K562 (cell line): ENCODE measurements around the gene CPN2. TPM values are rescaled to one million over a fixed set of nuclear protein-coding genes. Genes with fewer than 3 reads are reported as not detected.
A peak's percentile ranks its signal among the peaks of the same experiment; 100 is the strongest.

ENCODE experiments used
- ARNT ChIP-seq, 2 experiments: fragments of 450-650 bp; IDR thresholded peaks; 2 replicates each; pipeline ENCODE4 v1.6.1; 2016; ENCODE audit warnings: mild to moderate bottlenecking in 1 of 2
- CBFA2T2 ChIP-seq: fragments of 450-650 bp; conservative IDR thresholded peaks from 2 replicates; pipeline ENCODE4 v1.6.1; 2017; ENCODE audit warnings: mild to moderate bottlenecking
- CCNT2 ChIP-seq: IDR thresholded peaks from 2 replicates; pipeline ENCODE4 v1.6.1; 2011; ENCODE audit warnings: borderline replicate concordance, low read depth, mild to moderate bottlenecking, moderate library complexity, mixed read lengths, low read length; ENCODE audit not compliant: insufficient read length; ENCODE audit errors: extremely low read depth
- FUS ChIP-seq: fragments of 200-400 bp; formaldehyde crosslinking; optimal IDR thresholded peaks from 2 replicates; pipeline ENCODE3; 2017; ENCODE audit warnings: low read depth, low read length
- GABPB1 ChIP-seq: sonication (generic); formaldehyde crosslinking; IDR thresholded peaks from 2 replicates; pipeline ENCODE4 v1.8.0; 2022; ENCODE audit warnings: mild to moderate bottlenecking, missing genetic modification reagents
- HDAC8 ChIP-seq: fragments of 450-650 bp; IDR thresholded peaks from 2 replicates; pipeline ENCODE4 v1.6.1; 2016; ENCODE audit warnings: mild to moderate bottlenecking, missing genetic modification characterization, moderate library complexity, missing compliant biosample characterization
- JUND ChIP-seq, 2 experiments: IDR thresholded peaks; 2 replicates in 1 of 2; 3 replicates in 1 of 2; pipeline ENCODE4 v1.6.1; 2011; ENCODE audit warnings: borderline replicate concordance in 2 of 2, low read depth in 2 of 2, low read length in 2 of 2, improper control_type of control experiment in 1 of 2, missing biosample characterization in 1 of 2, missing genetic modification characterization in 1 of 2, missing genetic modification reagents in 1 of 2
- MECOM ChIP-seq: fragments of 250-450 bp; sonication (Bioruptor Pico); IDR thresholded peaks from 2 replicates; pipeline ENCODE4 v1.8.0; 2022; ENCODE audit warnings: inconsistent platforms
- NFRKB ChIP-seq: fragments of 450-650 bp; IDR thresholded peaks from 2 replicates; pipeline ENCODE4 v1.6.1; 2016; ENCODE audit warnings: low read depth
- NRF1 ChIP-seq, 2 experiments: fragments of 450-650 bp; IDR thresholded peaks in 1 of 2; conservative IDR thresholded peaks in 1 of 2; 2 replicates each; pipeline ENCODE4 v1.6.1; 2014; ENCODE audit warnings: mild to moderate bottlenecking in 2 of 2
- RB1 ChIP-seq: fragments of 450-650 bp; IDR thresholded peaks from 2 replicates; pipeline ENCODE4 v1.6.1; 2017; ENCODE audit warnings: low read depth, mild to moderate bottlenecking
- ZBTB1 ChIP-seq: sonication (generic); formaldehyde crosslinking; IDR thresholded peaks from 2 replicates; pipeline ENCODE4 v1.8.1; 2023; ENCODE audit warnings: missing genetic modification reagents, low read depth, mild to moderate bottlenecking, borderline replicate concordance
- ZBTB7A ChIP-seq: IDR thresholded peaks from 2 replicates; pipeline ENCODE4 v1.6.1; 2011; ENCODE audit warnings: low read depth, mild to moderate bottlenecking, low read length, moderate library complexity, borderline replicate concordance; ENCODE audit not compliant: control insufficient read depth
- polyA plus RNA-seq, 8 experiments: library from polyadenylated mRNA; depleted of rRNA in 4 of 8; stranded (reverse) in 5 of 8; unstranded in 3 of 8; fragments of >200 nt; fragmentation: Nextera tagmentation in 2 of 8; fragmentation: Illumina TruSeq in 1 of 8; extraction: Ambion mirVana in 2 of 8; extraction: Trizol in 1 of 8; gene quantifications; 2 replicates each; pipeline versions ENCODE4 v1.2.1 to v1.2.3, GENCODE V29; 2011 to 2014; ENCODE audit warnings: inconsistent platforms in 1 of 8, missing spikeins in 1 of 8
- total RNA-seq, 7 experiments: library from RNA; depleted of rRNA in 6 of 7; stranded (reverse); fragments of >200 nt in 6 of 7; fragmentation: Illumina TruSeq in 2 of 7; extraction: Trizol in 2 of 7; gene quantifications; 2 replicates each; pipeline versions ENCODE4 v1.2.1 to v1.2.3, GENCODE V29; 2011 to 2021; ENCODE audit warnings: low replicate concordance in 1 of 7
- TF ChIP-seq, protein P1 (sequence below): fragments of 250-450 bp; sonication (Bioruptor Pico); IDR thresholded peaks from 2 replicates; pipeline ENCODE4 v1.9.0; 2021; ENCODE audit warnings: mild to moderate bottlenecking, inconsistent platforms
- TF ChIP-seq, protein P2 (sequence below): fragments of 450-650 bp; IDR thresholded peaks from 2 replicates; pipeline ENCODE4 v1.6.1; 2014; ENCODE audit warnings: low read depth, mild to moderate bottlenecking, moderate library complexity, borderline replicate concordance
- TF ChIP-seq, protein P3 (sequence below): IDR thresholded peaks from 2 replicates; pipeline ENCODE4 v1.6.1; 2011; ENCODE audit warnings: borderline replicate concordance, low read depth, mild to moderate bottlenecking, moderate library complexity, low read length; ENCODE audit not compliant: insufficient read depth, poor library complexity, severe bottlenecking
- TF ChIP-seq, protein P4 (sequence below), 3 experiments: IDR thresholded peaks in 2 of 3; conservative IDR thresholded peaks in 1 of 3; 2 replicates each; pipeline ENCODE4 v1.5.1; 2011 to 2012; ENCODE audit warnings: low read length in 3 of 3, mild to moderate bottlenecking in 3 of 3, control low read depth in 2 of 3, improper control_type of control experiment in 1 of 3, inconsistent platforms in 1 of 3, low read depth in 1 of 3, mixed read lengths in 1 of 3, moderate library complexity in 1 of 3; ENCODE audit not compliant: insufficient read depth in 2 of 3

CPN2 gene
- total and polyA plus RNA-seq, 9 of the 15 experiments (the other 6 are each of a cell fraction or from before 2014, with no cell fraction given) = not detected

DNA sequence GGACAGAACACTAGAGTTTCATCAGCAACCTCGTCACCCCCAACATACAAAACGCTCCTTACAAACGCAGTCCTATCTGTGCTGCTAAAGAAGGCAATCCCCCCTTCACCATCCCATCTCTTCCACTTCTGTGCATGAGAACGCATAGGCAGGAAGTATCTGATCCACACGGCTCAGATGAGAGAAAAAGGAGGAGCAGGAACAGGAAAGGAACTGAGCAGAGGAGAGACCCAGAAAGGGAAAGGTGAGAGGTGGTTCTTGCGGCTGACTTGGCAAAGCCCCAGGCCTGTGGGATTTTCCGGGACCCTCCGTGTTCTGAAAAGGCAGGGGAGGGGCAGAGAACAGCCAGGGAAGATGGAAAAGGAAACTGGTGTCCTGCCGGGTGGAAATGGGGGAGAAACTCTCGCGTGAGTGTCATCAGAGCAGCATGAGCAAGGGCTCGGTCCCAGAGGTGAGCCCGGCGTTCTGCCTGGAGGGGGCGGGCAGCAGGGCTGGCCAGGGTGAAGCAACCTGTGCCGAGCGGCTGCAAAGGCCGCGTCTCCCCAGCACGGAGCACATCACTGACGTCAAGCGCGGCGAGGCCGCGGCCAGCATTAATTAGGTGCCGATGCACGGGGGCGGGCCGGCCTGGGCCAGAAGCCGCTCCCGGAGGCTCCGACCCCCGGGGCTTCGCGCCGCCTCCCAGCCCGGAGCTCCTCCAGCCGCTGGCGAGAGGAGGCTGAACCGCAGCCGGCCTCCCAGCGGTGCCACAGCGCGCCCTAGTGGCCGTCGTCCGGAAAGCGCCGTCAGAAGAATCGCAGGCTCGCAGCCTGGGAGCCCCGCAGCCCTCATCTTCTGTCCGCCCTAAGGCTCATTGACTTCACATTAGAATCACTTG is 35.8 kb downstream of the CPN2 start (continued):
- TF ChIP-seq ZBTB7A (peak; percentile 77; the same call in 1 of the 2 replicates), ARNT (IDR thresholded peaks at IDR 0.05) (no peak; a peak in 1 of 4 replicates), CCNT2 (peak; percentile 84), GABPB1 (peak; percentile 72), RB1 (peak; percentile 89), JUND (IDR thresholded peaks at IDR 0.05; ENCODE audit: borderline replicate concordance, low read depth, low read length) (no peak; the same call in 1 of the 2 replicates), JUND (tag; IDR thresholded peaks at IDR 0.05; ENCODE audit: borderline replicate concordance, low read depth, low read length) (0 out of 3 replicates have a peak, but pooled peaks have one; percentile 8), CBFA2T2 (no peak), HDAC8 (tag) (peak; percentile 67; the same call in 1 of the 2 replicates), NRF1 (conservative IDR thresholded peaks at IDR 0.05 in 1 of 2, IDR thresholded peaks at IDR 0.05 in 1 of 2) (peak; percentile 19 to 42; a peak in 2 of 4 replicates), FUS (peak; percentile 45), ZBTB1 (CRISPR knock-in tag) (0 out of 2 replicates have a peak, but pooled peaks have one; percentile 57), NFRKB (0 out of 2 replicates have a peak, but pooled peaks have one; percentile 52), MECOM (0 out of 2 replicates have a peak, but pooled peaks have one; percentile 6)
- TF ChIP-seq, protein P1, sequence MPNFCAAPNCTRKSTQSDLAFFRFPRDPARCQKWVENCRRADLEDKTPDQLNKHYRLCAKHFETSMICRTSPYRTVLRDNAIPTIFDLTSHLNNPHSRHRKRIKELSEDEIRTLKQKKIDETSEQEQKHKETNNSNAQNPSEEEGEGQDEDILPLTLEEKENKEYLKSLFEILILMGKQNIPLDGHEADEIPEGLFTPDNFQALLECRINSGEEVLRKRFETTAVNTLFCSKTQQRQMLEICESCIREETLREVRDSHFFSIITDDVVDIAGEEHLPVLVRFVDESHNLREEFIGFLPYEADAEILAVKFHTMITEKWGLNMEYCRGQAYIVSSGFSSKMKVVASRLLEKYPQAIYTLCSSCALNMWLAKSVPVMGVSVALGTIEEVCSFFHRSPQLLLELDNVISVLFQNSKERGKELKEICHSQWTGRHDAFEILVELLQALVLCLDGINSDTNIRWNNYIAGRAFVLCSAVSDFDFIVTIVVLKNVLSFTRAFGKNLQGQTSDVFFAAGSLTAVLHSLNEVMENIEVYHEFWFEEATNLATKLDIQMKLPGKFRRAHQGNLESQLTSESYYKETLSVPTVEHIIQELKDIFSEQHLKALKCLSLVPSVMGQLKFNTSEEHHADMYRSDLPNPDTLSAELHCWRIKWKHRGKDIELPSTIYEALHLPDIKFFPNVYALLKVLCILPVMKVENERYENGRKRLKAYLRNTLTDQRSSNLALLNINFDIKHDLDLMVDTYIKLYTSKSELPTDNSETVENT (CRISPR knock-in tag) = peak; percentile 72
- TF ChIP-seq, protein P2, sequence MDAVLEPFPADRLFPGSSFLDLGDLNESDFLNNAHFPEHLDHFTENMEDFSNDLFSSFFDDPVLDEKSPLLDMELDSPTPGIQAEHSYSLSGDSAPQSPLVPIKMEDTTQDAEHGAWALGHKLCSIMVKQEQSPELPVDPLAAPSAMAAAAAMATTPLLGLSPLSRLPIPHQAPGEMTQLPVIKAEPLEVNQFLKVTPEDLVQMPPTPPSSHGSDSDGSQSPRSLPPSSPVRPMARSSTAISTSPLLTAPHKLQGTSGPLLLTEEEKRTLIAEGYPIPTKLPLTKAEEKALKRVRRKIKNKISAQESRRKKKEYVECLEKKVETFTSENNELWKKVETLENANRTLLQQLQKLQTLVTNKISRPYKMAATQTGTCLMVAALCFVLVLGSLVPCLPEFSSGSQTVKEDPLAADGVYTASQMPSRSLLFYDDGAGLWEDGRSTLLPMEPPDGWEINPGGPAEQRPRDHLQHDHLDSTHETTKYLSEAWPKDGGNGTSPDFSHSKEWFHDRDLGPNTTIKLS = 0 out of 2 replicates have a peak, but pooled peaks have one; percentile 52
- TF ChIP-seq, protein P3, sequence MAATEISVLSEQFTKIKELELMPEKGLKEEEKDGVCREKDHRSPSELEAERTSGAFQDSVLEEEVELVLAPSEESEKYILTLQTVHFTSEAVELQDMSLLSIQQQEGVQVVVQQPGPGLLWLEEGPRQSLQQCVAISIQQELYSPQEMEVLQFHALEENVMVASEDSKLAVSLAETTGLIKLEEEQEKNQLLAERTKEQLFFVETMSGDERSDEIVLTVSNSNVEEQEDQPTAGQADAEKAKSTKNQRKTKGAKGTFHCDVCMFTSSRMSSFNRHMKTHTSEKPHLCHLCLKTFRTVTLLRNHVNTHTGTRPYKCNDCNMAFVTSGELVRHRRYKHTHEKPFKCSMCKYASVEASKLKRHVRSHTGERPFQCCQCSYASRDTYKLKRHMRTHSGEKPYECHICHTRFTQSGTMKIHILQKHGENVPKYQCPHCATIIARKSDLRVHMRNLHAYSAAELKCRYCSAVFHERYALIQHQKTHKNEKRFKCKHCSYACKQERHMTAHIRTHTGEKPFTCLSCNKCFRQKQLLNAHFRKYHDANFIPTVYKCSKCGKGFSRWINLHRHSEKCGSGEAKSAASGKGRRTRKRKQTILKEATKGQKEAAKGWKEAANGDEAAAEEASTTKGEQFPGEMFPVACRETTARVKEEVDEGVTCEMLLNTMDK = peak; percentile 13
- TF ChIP-seq, protein P4, sequence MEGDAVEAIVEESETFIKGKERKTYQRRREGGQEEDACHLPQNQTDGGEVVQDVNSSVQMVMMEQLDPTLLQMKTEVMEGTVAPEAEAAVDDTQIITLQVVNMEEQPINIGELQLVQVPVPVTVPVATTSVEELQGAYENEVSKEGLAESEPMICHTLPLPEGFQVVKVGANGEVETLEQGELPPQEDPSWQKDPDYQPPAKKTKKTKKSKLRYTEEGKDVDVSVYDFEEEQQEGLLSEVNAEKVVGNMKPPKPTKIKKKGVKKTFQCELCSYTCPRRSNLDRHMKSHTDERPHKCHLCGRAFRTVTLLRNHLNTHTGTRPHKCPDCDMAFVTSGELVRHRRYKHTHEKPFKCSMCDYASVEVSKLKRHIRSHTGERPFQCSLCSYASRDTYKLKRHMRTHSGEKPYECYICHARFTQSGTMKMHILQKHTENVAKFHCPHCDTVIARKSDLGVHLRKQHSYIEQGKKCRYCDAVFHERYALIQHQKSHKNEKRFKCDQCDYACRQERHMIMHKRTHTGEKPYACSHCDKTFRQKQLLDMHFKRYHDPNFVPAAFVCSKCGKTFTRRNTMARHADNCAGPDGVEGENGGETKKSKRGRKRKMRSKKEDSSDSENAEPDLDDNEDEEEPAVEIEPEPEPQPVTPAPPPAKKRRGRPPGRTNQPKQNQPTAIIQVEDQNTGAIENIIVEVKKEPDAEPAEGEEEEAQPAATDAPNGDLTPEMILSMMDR (IDR thresholded peaks at IDR 0.05 in 2 of 3, conservative IDR thresholded peaks at IDR 0.05 in 1 of 3; ENCODE audit: insufficient read depth in 2 of 3, low read depth in 1 of 3, low read length in 3 of 3) = peak; percentile 87 to 94 (median 92)
